HepG2 (cell line): ENCODE measurements around the gene MKNK1. TPM values are rescaled to one million over a fixed set of nuclear protein-coding genes. Genes with fewer than 3 reads are reported as not detected.

ENCODE experiments used
- ATAC-seq: fragments of 200-7000 bp; cut with Tn5 transposase; 3 replicates; pipeline ENCODE4 v1.9.1; 2020; ENCODE audit warnings: mild to moderate bottlenecking, moderate library complexity
- BruUV-seq: library from RNA; stranded (reverse); fragments of 400-500 nt; replicated peaks from 2 replicates; lab custom pipeline; 2021; lab: Mats Ljungman, UMichigan
- CTCF ChIA-PET: fragments of 300-600 bp; formaldehyde crosslinking; extraction: SDS; loops from one replicate; lab custom pipeline; 2021; ENCODE audit warnings: low total read pairs, inconsistent platforms, low intra/inter-chr PET ratio; lab: Yijun Ruan, JAX
- POLR2A ChIA-PET: fragments of 350-600 bp; sonication (Branson Sonifier 250); formaldehyde crosslinking; loops from one replicate; lab custom pipeline; 2020; ENCODE audit warnings: antibody characterized with exemption, inconsistent platforms; lab: Yijun Ruan, JAX
- DNase-seq: peaks from one replicate; pipeline ENCODE4 v3.0.0-alpha.2; 2015; ENCODE audit warnings: low spot score
- FAIRE-seq: peaks from 3 replicates; lab custom pipeline; 2011; peaks lifted over from hg19 to GRCh38; lab: Jason Lieb, UNC
- H2AFZ ChIP-seq: one replicate; pipeline ENCODE4 v1.6.1; 2011; ENCODE audit warnings: low read length, inconsistent platforms
- H3K27ac ChIP-seq: fragments of 300-600 bp; 3 replicates; pipeline ENCODE4 v1.8.0; 2011; ENCODE audit warnings: mixed run types, mild to moderate bottlenecking, mixed read lengths, low read length, inconsistent platforms; ENCODE audit not compliant: insufficient read depth; ENCODE audit errors: extremely low read length
- H3K27me3 ChIP-seq, 2 experiments: fragments of 200-600 bp in 1 of 2; 2 replicates in 1 of 2; 3 replicates in 1 of 2; pipeline versions ENCODE4 v1.6.0 to v1.8.0; 2011; ENCODE audit warnings: low read length in 2 of 2, mild to moderate bottlenecking in 2 of 2, moderate library complexity in 2 of 2, inconsistent platforms in 1 of 2; ENCODE audit not compliant: insufficient read depth in 2 of 2, control insufficient read depth in 1 of 2
- H3K36me3 ChIP-seq, 2 experiments: fragments of 200-600 bp in 1 of 2; replicated peaks in 1 of 2; 2 replicates in 1 of 2; 3 replicates in 1 of 2; pipeline versions ENCODE4 v1.5.1 to v1.8.0; 2011; ENCODE audit warnings: low read length in 2 of 2, inconsistent platforms in 1 of 2; ENCODE audit not compliant: insufficient read depth in 2 of 2, control insufficient read depth in 1 of 2
- H3K4me1 ChIP-seq: 2 replicates; pipeline ENCODE4 v1.5.1; 2012; ENCODE audit warnings: low read length, inconsistent platforms; ENCODE audit not compliant: insufficient read depth
- H3K4me2 ChIP-seq: 2 replicates; pipeline ENCODE4 v1.6.0; 2011; ENCODE audit warnings: low read depth, low read length, inconsistent platforms
- H3K4me3 ChIP-seq, 3 experiments: fragments of 200-600 bp in 1 of 3; sonication (generic), shearing (Covaris generic) in 1 of 3; replicated peaks in 1 of 3; 2 replicates each; pipeline ENCODE4 v1.5.1; 2011 to 2016; ENCODE audit warnings: low read length in 3 of 3, inconsistent platforms in 2 of 3, low read depth in 2 of 3, mild to moderate bottlenecking in 2 of 3, control low read depth in 1 of 3, mixed read lengths in 1 of 3; ENCODE audit not compliant: insufficient read depth in 1 of 3
- H3K79me2 ChIP-seq: one replicate; pipeline ENCODE4 v1.6.1; 2011; ENCODE audit warnings: low read length, inconsistent platforms; ENCODE audit not compliant: insufficient read depth
- H3K9ac ChIP-seq: 2 replicates; pipeline ENCODE4 v1.6.0; 2011; ENCODE audit warnings: mild to moderate bottlenecking, low read depth, low read length, inconsistent platforms; ENCODE audit not compliant: insufficient read depth
- H3K9me3 ChIP-seq: 2 replicates; pipeline ENCODE4 v1.5.1; 2012; ENCODE audit warnings: mild to moderate bottlenecking, low read length
- H4K20me1 ChIP-seq: 2 replicates; pipeline ENCODE4 v1.6.0; 2011; ENCODE audit warnings: inconsistent platforms, mild to moderate bottlenecking, low read length, moderate library complexity; ENCODE audit not compliant: insufficient read depth
- FOSL2 ChIP-seq: sonication (generic); formaldehyde crosslinking; IDR thresholded peaks from 2 replicates; pipeline ENCODE4 v1.4.0; 2020; ENCODE audit warnings: missing genetic modification reagents
- RARA ChIP-seq: IDR thresholded peaks from 2 replicates; pipeline ENCODE4 v1.6.1; 2016; ENCODE audit warnings: missing genetic modification reagents, missing compliant biosample characterization
- ZNF12 ChIP-seq: sonication (generic); formaldehyde crosslinking; IDR thresholded peaks from 2 replicates; pipeline ENCODE4 v1.5.0; 2020; ENCODE audit warnings: missing genetic modification reagents
- ZNF839 ChIP-seq: sonication (generic); formaldehyde crosslinking; IDR thresholded peaks from 2 replicates; pipeline ENCODE4 v1.4.0; 2020; ENCODE audit warnings: missing genetic modification reagents, mild to moderate bottlenecking, borderline replicate concordance
- WGBS: methylation state at CpG from one replicate; pipeline ENCODE4 v1.1.6; 2017; ENCODE audit warnings: low lambda C conversion rate; 5-methylcytosine and 5-hydroxymethylcytosine counted together
- in situ Hi-C: cut with HindIII; loops from 2 replicates; pipeline ENCODE4 v1.10.0; 2017; ENCODE audit warnings: low pct_unique_long_range_greater_than_20kb; ENCODE audit not compliant: extremely low pct_ligation_motif_present
- intact Hi-C: fragments of 100-400 bp; cut with micrococcal nuclease; formaldehyde crosslinking; loops from one replicate; pipeline ENCODE4 v1.10.0; 2022; ENCODE audit not compliant: unreplicated experiment
- polyA plus RNA-seq, 8 experiments: library from polyadenylated mRNA; depleted of rRNA in 3 of 8; stranded (reverse) in 7 of 8; unstranded in 1 of 8; fragments of >200 nt; fragmentation: Illumina TruSeq in 4 of 8; extraction: Trizol in 4 of 8; gene quantifications; 2 replicates each; pipeline versions ENCODE4 v1.2.1 to v1.2.3, GENCODE V29; 2011 to 2016; ENCODE audit warnings: low read depth in 4 of 8, missing spikeins in 1 of 8, mixed read lengths in 1 of 8; ENCODE audit not compliant: insufficient read depth in 1 of 8
- total RNA-seq, 5 experiments: library from RNA; depleted of rRNA; stranded (reverse); fragments of >200 nt; fragmentation: Illumina TruSeq; extraction: Trizol; gene quantifications; 2 replicates each; pipeline ENCODE4 v1.2.3, GENCODE V29; 2016; ENCODE audit warnings: low read depth in 1 of 5
- TF ChIP-seq, protein P1 (sequence below): sonication (generic); formaldehyde crosslinking; IDR thresholded peaks from 2 replicates; pipeline ENCODE4 v1.5.0; 2020; ENCODE audit warnings: mild to moderate bottlenecking, missing genetic modification reagents, borderline replicate concordance
- TF ChIP-seq, protein P2 (sequence below): sonication (generic); formaldehyde crosslinking; IDR thresholded peaks from one replicate; pipeline ENCODE4 v1.5.1; 2020; ENCODE audit warnings: mild to moderate bottlenecking, missing genetic modification reagents; ENCODE audit errors: not compliant biosample characterization

Gene MKNK1
- total and polyA plus RNA-seq, 2 of the 13 experiments (the other 11 are each of a cell fraction or from before 2014, with no cell fraction given): 18.5 to 24.1 TPM

DNA sequence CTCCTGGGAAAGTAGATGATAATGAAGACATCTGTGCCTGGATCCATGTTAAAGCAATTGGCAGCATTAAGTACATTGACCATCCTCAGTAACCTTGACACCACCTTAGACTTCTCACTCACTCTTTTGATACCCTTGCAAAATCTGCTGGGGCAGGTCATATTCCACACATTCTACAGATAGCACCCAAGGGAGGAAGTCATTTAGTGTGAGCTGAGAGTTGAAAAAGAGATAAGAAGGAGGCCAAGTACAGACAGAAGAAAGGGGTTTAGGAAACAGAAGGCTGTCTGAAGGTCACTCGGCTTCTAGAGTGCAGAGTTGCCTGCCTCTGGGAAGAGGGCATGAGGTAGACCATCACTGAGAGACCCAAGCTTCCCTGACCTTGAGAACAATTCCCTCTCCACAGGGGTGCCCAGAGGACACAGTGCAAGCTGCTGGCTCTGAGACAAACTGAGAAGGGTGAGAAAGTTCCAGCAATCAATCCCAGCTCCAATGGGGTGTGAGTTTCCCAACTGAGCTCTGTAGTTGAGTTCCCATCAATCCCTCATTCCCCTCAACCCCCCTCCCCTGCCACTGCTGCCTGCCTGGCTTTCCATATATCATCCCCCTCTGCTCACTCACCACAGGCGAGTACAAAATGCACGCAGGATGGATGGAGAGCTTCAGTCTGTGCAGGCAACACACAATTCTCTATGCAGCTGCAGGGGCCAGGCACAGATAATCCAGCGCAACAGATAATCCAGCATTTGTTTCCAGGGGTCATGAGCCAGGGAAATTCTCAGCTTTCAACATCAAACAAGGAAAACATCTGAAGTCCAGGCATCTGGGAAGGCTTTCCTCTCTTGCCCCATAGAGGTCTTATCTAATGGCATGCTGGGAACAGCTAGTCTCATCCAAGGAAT is 19.9 kb upstream of the MKNK1 start:
- no peak overlapping the region for H3K9ac ChIP-seq
- H3K9me3 ChIP-seq: no peaks in the 10 kb centered on the region
- FAIRE-seq: no peak
- no peak overlapping the region for H2AFZ ChIP-seq
- no peak overlapping the region for H3K4me3 ChIP-seq
- CTCF ChIA-PET: no interaction called here
- H3K36me3 ChIP-seq: no peaks in the 10 kb centered on the region
- in situ Hi-C loops: no loop called here
- no TSS peak for BruUV-seq
- 19% methylated on average over 3 of the region's 4 CpGs for WGBS
- intact Hi-C loops: no loop called here
- POLR2A ChIA-PET: interaction anchor here (2.0 kb wide), 1 partner anchor 20 kb away, joined by 9 read pairs; the partner anchor contains the start of gene MKNK1
- DNase-seq: no peak
- no peaks in the 10 kb centered on the region for H4K20me1 ChIP-seq
- no peak overlapping the region for H3K27ac ChIP-seq
- H3K27me3 ChIP-seq: no peaks in the 10 kb centered on the region; a peak in 1 of 5 replicates
- H3K4me2 ChIP-seq: no peak overlapping the region
- H3K4me1 ChIP-seq: peaks cover 21% of the 10 kb centered on the region
- no peak for ATAC-seq
- H3K79me2 ChIP-seq: no peaks in the 10 kb centered on the region
- TF ChIP-seq ZNF12 (CRISPR knock-in tag) (no peak), RARA (no peak), FOSL2 (CRISPR knock-in tag) (no peak), ZNF839 (CRISPR knock-in tag) (no peak)
- TF ChIP-seq, protein P1, sequence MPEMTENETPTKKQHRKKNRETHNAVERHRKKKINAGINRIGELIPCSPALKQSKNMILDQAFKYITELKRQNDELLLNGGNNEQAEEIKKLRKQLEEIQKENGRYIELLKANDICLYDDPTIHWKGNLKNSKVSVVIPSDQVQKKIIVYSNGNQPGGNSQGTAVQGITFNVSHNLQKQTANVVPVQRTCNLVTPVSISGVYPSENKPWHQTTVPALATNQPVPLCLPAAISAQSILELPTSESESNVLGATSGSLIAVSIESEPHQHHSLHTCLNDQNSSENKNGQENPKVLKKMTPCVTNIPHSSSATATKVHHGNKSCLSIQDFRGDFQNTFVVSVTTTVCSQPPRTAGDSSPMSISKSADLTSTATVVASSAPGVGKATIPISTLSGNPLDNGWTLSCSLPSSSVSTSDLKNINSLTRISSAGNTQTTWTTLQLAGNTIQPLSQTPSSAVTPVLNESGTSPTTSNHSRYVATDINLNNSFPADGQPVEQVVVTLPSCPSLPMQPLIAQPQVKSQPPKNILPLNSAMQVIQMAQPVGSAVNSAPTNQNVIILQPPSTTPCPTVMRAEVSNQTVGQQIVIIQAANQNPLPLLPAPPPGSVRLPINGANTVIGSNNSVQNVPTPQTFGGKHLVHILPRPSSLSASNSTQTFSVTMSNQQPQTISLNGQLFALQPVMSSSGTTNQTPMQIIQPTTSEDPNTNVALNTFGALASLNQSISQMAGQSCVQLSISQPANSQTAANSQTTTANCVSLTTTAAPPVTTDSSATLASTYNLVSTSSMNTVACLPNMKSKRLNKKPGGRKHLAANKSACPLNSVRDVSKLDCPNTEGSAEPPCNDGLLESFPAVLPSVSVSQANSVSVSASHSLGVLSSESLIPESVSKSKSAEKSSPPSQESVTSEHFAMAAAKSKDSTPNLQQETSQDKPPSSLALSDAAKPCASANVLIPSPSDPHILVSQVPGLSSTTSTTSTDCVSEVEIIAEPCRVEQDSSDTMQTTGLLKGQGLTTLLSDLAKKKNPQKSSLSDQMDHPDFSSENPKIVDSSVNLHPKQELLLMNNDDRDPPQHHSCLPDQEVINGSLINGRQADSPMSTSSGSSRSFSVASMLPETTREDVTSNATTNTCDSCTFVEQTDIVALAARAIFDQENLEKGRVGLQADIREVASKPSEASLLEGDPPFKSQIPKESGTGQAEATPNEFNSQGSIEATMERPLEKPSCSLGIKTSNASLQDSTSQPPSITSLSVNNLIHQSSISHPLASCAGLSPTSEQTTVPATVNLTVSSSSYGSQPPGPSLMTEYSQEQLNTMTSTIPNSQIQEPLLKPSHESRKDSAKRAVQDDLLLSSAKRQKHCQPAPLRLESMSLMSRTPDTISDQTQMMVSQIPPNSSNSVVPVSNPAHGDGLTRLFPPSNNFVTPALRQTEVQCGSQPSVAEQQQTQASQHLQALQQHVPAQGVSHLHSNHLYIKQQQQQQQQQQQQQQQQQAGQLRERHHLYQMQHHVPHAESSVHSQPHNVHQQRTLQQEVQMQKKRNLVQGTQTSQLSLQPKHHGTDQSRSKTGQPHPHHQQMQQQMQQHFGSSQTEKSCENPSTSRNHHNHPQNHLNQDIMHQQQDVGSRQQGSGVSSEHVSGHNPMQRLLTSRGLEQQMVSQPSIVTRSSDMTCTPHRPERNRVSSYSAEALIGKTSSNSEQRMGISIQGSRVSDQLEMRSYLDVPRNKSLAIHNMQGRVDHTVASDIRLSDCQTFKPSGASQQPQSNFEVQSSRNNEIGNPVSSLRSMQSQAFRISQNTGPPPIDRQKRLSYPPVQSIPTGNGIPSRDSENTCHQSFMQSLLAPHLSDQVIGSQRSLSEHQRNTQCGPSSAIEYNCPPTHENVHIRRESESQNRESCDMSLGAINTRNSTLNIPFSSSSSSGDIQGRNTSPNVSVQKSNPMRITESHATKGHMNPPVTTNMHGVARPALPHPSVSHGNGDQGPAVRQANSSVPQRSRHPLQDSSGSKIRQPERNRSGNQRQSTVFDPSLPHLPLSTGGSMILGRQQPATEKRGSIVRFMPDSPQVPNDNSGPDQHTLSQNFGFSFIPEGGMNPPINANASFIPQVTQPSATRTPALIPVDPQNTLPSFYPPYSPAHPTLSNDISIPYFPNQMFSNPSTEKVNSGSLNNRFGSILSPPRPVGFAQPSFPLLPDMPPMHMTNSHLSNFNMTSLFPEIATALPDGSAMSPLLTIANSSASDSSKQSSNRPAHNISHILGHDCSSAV (CRISPR knock-in tag): no peak
- TF ChIP-seq, protein P2, sequence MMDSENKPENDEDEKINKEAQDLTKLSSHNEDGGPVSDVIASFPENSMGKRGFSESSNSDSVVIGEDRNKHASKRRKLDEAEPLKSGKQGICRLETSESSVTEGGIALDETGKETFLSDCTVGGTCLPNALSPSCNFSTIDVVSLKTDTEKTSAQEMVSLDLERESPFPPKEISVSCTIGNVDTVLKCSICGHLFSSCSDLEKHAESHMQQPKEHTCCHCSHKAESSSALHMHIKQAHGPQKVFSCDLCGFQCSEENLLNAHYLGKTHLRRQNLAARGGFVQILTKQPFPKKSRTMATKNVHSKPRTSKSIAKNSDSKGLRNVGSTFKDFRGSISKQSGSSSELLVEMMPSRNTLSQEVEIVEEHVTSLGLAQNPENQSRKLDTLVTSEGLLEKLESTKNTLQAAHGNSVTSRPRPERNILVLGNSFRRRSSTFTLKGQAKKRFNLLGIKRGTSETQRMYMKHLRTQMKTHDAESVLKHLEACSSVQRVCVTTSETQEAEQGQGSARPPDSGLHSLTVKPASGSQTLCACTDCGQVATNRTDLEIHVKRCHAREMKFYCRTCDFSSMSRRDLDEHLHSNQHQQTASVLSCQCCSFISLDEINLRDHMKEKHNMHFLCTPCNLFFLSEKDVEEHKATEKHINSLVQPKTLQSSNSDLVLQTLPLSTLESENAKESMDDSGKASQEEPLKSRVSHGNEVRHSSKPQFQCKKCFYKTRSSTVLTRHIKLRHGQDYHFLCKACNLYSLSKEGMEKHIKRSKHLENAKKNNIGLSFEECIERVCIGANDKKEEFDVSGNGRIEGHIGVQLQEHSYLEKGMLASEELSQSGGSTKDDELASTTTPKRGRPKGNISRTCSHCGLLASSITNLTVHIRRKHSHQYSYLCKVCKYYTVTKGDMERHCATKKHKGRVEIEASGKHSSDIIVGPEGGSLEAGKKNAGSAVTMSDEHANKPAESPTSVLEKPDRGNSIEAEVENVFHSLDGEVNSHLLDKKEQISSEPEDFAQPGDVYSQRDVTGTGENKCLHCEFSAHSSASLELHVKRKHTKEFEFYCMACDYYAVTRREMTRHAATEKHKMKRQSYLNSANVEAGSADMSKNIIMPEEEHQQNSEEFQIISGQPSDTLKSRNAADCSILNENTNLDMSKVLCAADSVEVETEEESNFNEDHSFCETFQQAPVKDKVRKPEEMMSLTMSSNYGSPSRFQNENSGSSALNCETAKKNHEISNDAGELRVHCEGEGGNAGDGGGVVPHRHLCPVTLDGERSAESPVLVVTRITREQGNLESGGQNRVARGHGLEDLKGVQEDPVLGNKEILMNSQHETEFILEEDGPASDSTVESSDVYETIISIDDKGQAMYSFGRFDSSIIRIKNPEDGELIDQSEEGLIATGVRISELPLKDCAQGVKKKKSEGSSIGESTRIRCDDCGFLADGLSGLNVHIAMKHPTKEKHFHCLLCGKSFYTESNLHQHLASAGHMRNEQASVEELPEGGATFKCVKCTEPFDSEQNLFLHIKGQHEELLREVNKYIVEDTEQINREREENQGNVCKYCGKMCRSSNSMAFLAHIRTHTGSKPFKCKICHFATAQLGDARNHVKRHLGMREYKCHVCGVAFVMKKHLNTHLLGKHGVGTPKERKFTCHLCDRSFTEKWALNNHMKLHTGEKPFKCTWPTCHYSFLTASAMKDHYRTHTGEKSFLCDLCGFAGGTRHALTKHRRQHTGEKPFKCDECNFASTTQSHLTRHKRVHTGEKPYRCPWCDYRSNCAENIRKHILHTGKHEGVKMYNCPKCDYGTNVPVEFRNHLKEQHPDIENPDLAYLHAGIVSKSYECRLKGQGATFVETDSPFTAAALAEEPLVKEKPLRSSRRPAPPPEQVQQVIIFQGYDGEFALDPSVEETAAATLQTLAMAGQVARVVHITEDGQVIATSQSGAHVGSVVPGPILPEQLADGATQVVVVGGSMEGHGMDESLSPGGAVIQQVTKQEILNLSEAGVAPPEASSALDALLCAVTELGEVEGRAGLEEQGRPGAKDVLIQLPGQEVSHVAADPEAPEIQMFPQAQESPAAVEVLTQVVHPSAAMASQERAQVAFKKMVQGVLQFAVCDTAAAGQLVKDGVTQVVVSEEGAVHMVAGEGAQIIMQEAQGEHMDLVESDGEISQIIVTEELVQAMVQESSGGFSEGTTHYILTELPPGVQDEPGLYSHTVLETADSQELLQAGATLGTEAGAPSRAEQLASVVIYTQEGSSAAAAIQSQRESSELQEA (CRISPR knock-in tag): no peak
